ENCODE data around the gene ANAPC16. TPM values are rescaled to one million over a fixed set of nuclear protein-coding genes. Genes with fewer than 3 reads are reported as not detected.
"Not testable (repeated sequence)": the region's sequence is repeated elsewhere in the genome, so short reads cannot be mapped to it uniquely, and the experiment has no call there.

The ANAPC16 gene
- total RNA-seq, 4 donors from 2014 or later: 106 to 157 (median 143) TPM

- Histone ChIP-seq H3K4me1 (peaks cover 56 to 88% (median 82%) of the 10 kb centered on the region in 4 donors), H3K36me3 (peaks cover 0 to 25% (median 15%) of the 10 kb centered on the region in 4 donors), H3K27ac (replicated peaks in 1 of 4) (peak overlapping the region; percentile 71 to 98 (median 94)), H3K4me3 (peak overlapping the region in 3 of 4 donors; percentile 9 to 18 (median 13)), H3K27me3 (no peaks in the 10 kb centered on the region), H3K9me3 (no peaks in the 10 kb centered on the region)
- WGBS: 52% methylated on average over 6 of the region's 6 CpGs
- DNase-seq (ENCODE audit: extremely low spot score): no peak
- TF ChIP-seq POLR2AphosphoS5 (IDR thresholded peaks at IDR 0.05) (no peak), POLR2A (IDR thresholded peaks at IDR 0.05; ENCODE audit: low read depth) (no peak), EP300 (IDR thresholded peaks at IDR 0.05) (no peak)
- TF ChIP-seq, protein P1, sequence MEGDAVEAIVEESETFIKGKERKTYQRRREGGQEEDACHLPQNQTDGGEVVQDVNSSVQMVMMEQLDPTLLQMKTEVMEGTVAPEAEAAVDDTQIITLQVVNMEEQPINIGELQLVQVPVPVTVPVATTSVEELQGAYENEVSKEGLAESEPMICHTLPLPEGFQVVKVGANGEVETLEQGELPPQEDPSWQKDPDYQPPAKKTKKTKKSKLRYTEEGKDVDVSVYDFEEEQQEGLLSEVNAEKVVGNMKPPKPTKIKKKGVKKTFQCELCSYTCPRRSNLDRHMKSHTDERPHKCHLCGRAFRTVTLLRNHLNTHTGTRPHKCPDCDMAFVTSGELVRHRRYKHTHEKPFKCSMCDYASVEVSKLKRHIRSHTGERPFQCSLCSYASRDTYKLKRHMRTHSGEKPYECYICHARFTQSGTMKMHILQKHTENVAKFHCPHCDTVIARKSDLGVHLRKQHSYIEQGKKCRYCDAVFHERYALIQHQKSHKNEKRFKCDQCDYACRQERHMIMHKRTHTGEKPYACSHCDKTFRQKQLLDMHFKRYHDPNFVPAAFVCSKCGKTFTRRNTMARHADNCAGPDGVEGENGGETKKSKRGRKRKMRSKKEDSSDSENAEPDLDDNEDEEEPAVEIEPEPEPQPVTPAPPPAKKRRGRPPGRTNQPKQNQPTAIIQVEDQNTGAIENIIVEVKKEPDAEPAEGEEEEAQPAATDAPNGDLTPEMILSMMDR (IDR thresholded peaks at IDR 0.05): no peak
- intact Hi-C loops (cut with DNase I): loop anchor here (5.0 kb wide), 2 partner anchors 38 to 53 kb away; partner anchors contain the start of gene DDIT4
Measured at GRCh38 chr10:72219235-72219814, 3.5 kb downstream of the ANAPC16 start.

DNA sequence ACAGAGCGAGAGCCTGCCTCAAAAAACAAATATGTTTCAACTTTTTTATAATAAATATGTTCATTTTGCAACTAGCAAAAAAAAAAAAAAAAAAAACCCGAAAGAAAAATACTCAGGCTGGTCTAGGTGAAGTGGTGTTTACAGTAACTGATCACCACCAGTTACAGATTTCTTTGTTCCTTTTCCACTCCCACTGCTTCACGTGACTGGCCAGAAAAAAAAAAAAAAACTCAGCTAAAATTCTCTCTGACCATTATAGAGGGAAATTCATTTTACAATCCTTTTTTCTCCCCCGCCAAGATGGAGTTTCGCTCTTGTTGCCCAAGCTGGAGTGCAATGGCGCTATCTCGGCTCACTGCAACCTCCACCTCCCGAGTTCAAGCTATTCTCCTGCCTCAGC lies 4.8 kb downstream of the ANAPC16 start:
- Histone ChIP-seq H3K4me1 (peaks cover 49 to 87% (median 82%) of the 10 kb centered on the region in 4 donors), H3K9me3 (no peaks in the 10 kb centered on the region), H3K36me3 (peaks cover 0 to 38% (median 23%) of the 10 kb centered on the region in 4 donors), H3K4me3 (no peak overlapping the region), H3K27ac (replicated peaks in 1 of 4) (peak overlapping the region; percentile 48 to 98 (median 94)), H3K27me3 (no peaks in the 10 kb centered on the region)
- intact Hi-C loops (cut with DNase I): loop anchor here (5.0 to 10.0 kb wide), 2 partner anchors 117 to 266 kb away; no protein-coding TSS in a partner anchor
- TF ChIP-seq POLR2A (IDR thresholded peaks at IDR 0.05; ENCODE audit: low read depth) (no peak), POLR2AphosphoS5 (IDR thresholded peaks at IDR 0.05) (no peak), EP300 (IDR thresholded peaks at IDR 0.05) (no peak)
- TF ChIP-seq, protein P1 (IDR thresholded peaks at IDR 0.05): no peak
- WGBS: 80% methylated on average over 8 of the region's 8 CpGs
- no peak for DNase-seq (ENCODE audit: extremely low spot score)

DNA sequence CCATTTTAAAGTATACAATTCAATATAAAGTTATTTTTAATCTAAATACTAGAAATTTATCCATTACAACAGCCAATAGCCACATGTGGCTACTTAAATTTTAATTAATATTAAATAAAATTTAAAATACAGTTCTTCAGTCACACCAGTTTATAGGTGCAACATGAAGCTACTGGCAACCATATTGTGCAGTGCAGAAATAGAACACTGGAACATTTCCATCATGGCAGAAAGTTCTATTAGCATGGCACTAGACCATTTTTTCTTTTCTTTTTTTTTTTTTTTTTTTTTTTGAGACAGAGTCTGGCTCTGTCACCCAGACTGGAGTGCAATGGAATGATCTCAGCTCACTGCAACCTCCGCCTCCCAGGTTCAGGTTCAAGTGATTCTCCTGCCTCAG lies 5.5 kb downstream of the ANAPC16 start:
- Histone ChIP-seq H3K27ac (replicated peaks in 1 of 4) (peak overlapping the region in 3 of 4 donors; percentile 48 to 98 (median 56)), H3K4me3 (no peak overlapping the region), H3K4me1 (peaks cover 49 to 92% (median 82%) of the 10 kb centered on the region in 4 donors), H3K36me3 (peaks cover 0 to 43% (median 28%) of the 10 kb centered on the region in 4 donors), H3K9me3 (no peaks in the 10 kb centered on the region), H3K27me3 (no peaks in the 10 kb centered on the region)
- no peak for TF ChIP-seq POLR2A (IDR thresholded peaks at IDR 0.05; ENCODE audit: low read depth)
- no peak for DNase-seq (ENCODE audit: extremely low spot score)
- intact Hi-C loops (cut with DNase I): loop anchor here (5.0 to 10.0 kb wide), 2 partner anchors 116 to 266 kb away; no protein-coding TSS in a partner anchor
- 42% methylated on average over 1 of the region's 1 CpG for WGBS

DNA sequence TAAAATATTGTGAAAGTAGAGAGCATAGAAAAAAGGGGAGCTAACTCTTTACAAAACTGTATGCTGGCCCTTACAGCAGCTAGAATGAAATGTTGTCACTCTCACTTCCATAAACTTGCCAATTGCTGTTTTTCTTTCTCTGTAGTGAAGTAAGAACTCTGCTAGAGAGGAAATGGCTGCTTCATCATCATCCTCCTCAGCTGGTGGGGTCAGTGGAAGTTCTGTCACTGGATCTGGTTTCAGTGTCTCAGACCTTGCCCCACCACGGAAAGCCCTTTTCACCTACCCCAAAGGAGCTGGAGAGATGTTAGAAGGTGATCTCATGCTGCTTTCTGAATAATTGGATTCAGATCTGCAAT lies 7.9 kb downstream of the ANAPC16 start:
- no peak for DNase-seq (ENCODE audit: extremely low spot score)
- intact Hi-C loops (cut with DNase I): loop anchor here (5.0 to 10.0 kb wide), 2 partner anchors 114 to 269 kb away; no protein-coding TSS in a partner anchor

DNA sequence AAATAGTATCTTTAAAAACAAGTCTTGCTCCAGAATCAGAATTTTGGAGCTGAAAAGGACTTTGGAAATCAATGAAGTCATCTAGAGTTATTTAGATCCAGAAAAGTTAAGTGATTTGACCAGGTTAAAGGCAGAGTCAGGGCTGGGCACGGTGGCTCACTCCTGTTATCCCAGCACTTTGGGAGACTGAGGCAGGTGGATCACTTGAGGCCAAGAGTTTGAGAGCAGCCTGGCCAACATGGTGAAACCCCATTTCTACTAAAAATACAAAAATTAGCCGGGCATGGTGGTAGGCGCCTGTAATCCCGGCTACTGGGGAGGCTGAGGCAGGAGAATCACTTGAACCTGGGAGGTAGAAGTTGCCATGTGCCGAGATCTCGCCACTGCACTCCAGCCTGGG lies 8.4 kb downstream of the ANAPC16 start:
- H3K4me1 ChIP-seq: peaks cover 39 to 81% (median 71%) of the 10 kb centered on the region in 4 donors
- H3K4me3 ChIP-seq; H3K27me3 ChIP-seq; DNase-seq (ENCODE audit: extremely low spot score); H3K9me3 ChIP-seq: not testable (repeated sequence)
- H3K27ac ChIP-seq (replicated peaks in 1 of 4): peak overlapping the region; percentile 65 to 79 (median 72)
- intact Hi-C loops (cut with DNase I): loop anchor here (5.0 to 10.0 kb wide), 2 partner anchors 113 to 269 kb away; no protein-coding TSS in a partner anchor
- 90% methylated on average over 6 of the region's 6 CpGs for WGBS
- H3K36me3 ChIP-seq: peaks cover 0 to 46% (median 34%) of the 10 kb centered on the region in 4 donors

More for the DNA sequence above, 7.9 kb downstream of the ANAPC16 start:
- H3K4me3 ChIP-seq: no peak overlapping the region
- no peaks in the 10 kb centered on the region for H3K9me3 ChIP-seq
- no peaks in the 10 kb centered on the region for H3K27me3 ChIP-seq
- peaks cover 37 to 81% (median 71%) of the 10 kb centered on the region in 4 donors for H3K4me1 ChIP-seq
- TF ChIP-seq POLR2A (IDR thresholded peaks at IDR 0.05; ENCODE audit: low read depth) (no peak), EP300 (IDR thresholded peaks at IDR 0.05) (no peak), POLR2AphosphoS5 (IDR thresholded peaks at IDR 0.05) (no peak)
- TF ChIP-seq, protein P1 (IDR thresholded peaks at IDR 0.05): no peak
- peaks cover 0 to 46% (median 34%) of the 10 kb centered on the region in 4 donors for H3K36me3 ChIP-seq
- 64% methylated on average over 1 of the region's 1 CpG for WGBS
- H3K27ac ChIP-seq (replicated peaks in 1 of 4): peak overlapping the region; percentile 65 to 79 (median 72)
